ENCODE data around the gene OSBPL1A.

OSBPL1A gene

GRCh38 chr18:24126155-24126961, 271.3 kb downstream of the OSBPL1A start:
- no peak for DNase-seq (ENCODE audit: low read depth in 2 of 2)

DNA sequence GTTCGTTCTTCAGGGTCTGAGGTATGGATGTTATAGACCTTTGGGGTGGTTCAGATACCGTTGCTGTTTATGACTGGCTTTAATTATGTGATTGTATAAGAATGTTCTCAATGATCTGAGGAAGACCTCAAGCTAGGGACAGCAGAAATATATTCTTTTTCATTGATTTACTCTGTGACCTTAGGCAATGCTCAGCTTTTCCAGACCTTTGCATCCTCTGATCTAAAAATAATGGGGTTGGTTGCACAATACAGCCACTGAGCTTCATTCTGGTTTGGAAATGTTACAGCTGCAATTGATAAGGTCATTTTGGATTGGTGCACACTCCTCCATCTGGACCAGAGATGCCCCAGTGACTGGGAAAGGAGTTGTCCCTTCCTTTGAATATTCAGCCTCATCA, 276.0 kb downstream of the OSBPL1A start:
- DNase-seq (ENCODE audit: low read depth in 2 of 2) = no peak

DNA sequence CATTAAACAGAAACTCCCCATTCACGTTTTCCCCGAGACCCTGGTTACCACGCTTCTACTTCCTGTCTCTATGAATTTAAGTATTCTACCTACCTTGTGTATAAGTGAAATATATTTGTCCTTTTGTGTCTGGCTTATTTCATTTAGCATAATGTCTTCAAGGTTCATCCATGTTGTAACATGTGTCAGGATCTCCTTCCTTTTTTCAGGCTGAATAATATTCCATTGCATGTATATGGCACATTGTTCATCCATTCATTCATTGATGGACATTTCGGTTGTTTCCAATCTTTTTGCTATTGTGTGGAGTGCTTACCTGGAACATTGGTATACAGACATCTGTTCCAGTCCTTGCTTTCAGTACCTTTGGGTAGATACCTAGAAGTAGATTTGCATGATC, 276.9 kb downstream of the OSBPL1A start:
- DNase-seq (ENCODE audit: low read depth in 2 of 2) = no peak

GRCh38 chr18:24118750-24119577, 278.7 kb downstream of the OSBPL1A start:
- DNase-seq (ENCODE audit: low read depth in 2 of 2) = peak; percentile 49 to 61

DNA sequence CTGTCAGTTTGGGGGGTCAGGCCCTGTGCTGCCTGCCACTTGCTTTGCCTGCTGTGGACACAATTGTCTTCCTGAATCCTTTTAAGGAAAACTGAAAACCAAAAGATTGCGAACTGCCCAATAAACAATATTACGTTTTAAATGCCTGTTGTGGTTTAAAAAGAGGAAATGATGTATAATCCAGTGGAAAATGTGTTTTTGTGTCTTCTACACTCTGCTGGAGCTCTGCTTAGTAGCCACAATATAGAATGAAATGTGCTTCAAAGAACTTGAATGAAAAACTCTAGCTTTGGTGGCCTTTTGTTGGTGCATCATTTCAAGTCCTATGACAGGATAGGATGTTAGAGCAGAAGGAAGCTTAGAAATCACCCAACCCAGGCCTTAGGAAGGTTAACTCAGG, 282.0 kb downstream of the OSBPL1A start:
- DNase-seq (ENCODE audit: low read depth in 2 of 2) = no peak

DNA sequence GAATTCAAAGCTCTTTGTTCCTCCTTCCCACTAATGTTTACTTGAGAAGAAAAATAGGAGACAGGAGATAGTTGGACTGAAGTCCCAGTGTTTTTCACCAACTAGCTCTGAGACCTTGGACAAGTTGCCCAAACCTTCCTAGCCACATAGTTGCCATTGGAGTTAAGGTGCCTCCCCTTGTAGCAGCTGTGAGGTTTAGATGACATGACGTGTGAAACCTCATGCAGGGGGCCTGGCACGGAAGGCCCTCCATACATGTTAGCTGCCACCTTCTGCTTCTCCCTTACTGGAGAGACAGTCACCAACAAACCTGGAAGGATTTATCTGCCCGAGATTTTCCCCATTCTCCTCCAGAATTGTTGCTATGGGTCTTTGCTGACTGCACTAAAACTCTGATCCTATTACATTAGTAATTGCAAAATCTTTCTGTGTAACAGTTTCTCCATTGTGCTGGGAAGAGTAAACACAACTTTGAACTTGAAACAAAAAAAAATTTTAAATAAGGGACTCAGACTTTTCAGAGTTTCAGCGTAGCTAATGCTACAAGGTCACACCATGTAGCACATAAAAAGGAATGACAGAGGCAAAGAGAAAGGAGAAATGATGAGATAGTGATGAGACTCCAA, 282.6 kb downstream of the OSBPL1A start:
- DNase-seq (ENCODE audit: low read depth in 2 of 2) = no peak

- no peak for DNase-seq (ENCODE audit: low read depth in 2 of 2)
Observed at GRCh38 chr18:24112874-24113615, 284.6 kb downstream of the OSBPL1A start.

DNA sequence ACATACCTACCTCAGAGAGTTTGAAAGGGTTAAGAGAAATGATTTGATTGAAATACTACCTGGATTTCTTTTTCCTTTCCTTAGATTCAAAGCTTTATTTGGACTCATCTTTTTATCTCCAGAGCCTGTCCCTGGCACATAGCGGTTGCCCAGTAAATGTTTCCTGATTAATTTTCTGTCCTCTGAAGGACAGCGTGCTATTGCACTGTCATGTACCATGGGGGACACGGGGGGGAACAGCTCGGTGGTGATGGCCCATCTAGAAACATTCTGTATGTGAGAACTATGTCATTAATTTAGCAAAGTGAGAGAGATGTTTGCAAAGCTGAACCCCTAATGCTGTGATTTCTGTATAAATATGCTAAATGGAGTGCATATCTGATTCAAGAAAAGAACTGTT, 285.2 kb downstream of the OSBPL1A start:
- DNase-seq (ENCODE audit: low read depth in 2 of 2) = no peak
